ENCODE measurements around the gene FGFRL1.
"Not testable (repeated sequence)": the region's sequence is repeated elsewhere in the genome, so short reads cannot be mapped to it uniquely, and the experiment has no call there.

Gene FGFRL1

DNA sequence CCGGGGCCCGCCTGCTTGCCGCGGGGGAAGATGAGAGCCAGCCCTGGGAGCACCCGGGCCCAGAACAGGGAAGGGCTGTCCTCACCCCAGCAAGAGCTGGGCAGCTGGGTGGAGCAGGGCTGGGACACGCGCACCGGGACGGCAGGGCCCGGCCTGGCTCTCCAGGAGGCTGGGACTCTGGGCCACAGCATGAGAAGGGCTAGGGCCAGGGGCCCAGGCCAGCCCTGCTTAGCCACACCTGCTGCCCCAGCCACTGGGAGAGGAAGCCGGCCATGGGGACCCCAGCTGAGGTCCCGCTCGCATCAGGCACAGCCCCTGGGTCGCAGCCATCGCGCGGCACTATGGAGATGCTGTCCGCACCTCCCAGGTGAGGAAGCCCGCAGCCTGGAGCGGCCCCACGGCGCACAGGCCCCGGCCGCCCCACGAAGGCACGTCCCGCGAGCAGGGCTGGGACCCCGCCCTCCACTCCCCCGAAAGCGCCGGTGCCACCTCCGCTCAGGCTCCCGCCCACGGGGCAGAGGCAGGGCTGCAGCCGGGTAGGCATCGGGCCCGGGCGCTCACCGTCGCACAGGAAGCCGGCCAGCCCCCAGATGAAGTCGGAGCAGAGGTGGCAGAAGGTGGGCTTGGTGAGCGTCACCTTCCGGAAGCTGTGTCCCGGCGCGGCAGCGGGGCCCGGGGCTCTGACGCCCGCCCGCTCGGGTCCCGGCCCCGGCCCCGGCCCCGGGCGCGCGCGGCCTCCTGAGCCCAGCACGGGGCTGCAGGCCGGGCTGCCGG lies 38.6 kb upstream of the FGFRL1 start:
- peak in 1 of 2 donors; percentile 31 for DNase-seq (ENCODE audit: low read depth in 2 of 2, low spot score in 1 of 2)

DNA sequence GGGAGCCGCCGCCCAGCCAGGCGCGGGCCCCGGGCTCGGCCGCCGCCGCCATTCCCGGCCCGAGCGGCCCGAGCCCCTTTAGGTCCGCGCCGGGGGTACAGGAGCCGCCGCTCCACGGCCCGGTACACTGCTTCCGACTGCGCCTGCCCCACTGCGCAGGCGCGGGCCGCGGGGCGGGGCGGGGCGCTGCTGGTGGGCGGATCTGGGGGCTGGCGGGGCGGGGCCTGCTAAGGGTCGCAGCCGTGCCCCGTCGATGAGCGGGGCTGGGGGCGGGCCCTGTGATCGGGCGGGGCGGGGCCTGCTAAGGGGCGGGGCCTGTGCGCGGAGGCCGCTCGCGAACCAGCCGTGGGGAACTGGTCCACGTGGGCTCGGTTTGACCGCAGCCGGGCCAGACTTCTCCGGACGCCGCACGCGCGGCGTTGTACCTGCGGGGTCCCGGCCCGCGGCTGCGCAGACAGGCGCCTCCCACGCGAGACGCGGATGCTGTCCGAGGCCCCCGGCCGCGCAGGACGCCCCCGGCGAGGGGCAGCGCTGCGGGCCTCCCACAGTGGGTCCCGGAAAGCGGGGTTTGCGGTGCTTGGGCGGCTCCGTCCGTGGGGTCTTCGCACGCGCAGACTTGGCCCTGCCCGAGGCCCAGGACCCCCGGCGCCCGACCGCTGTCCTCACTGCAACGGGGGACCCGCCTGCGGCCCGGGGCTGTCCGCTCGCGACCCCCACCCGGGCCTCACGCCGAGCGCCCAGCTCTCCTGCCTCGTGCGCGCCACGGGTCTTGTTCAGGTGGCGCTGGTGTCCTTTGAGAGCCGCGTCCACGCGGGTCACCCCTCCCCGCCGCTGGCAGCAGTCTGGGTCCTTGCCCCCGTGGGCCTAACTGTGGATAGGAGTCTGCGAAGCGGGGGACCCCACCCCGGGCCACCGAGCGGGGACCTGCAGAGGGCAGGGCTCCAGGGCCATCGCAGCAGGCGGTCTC lies 37.7 kb upstream of the FGFRL1 start, which contains the start of gene DGKQ:
Gene DGKQ, minus strand, starts transcription at position 139 of the 967 bp plus-strand sequence. Its CDS starts 87 bp downstream, at position 52.
- DNase-seq (ENCODE audit: low read depth in 2 of 2, low spot score in 1 of 2): peak; percentile 76 to 86

DNA sequence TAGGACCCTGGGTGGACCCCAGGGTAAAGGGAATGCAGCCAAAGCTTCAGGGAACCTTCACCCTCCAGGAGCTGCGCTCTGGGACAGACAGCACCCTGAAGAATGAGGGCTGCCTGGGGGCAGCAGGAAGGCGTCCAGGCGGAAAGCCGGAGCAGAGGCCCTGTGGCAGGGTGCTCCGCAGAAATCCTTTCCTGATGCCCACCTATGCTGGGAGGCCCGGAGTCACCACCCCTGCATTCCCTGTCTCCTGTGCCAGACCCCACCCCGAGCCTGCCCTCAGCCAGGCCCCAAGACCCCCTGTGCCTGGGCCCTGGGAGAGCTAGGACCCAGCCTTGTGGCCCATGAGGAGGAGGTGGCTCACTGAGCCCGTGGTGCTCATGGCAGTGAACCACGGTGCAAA lies 36.8 kb upstream of the FGFRL1 start:
- DNase-seq (ENCODE audit: low read depth in 2 of 2, low spot score in 1 of 2): no peak

- not testable (repeated sequence) for DNase-seq (ENCODE audit: low read depth in 2 of 2, low spot score in 1 of 2)
Measured at GRCh38 chr4:976016-976415, 35.4 kb upstream of the FGFRL1 start.

DNA sequence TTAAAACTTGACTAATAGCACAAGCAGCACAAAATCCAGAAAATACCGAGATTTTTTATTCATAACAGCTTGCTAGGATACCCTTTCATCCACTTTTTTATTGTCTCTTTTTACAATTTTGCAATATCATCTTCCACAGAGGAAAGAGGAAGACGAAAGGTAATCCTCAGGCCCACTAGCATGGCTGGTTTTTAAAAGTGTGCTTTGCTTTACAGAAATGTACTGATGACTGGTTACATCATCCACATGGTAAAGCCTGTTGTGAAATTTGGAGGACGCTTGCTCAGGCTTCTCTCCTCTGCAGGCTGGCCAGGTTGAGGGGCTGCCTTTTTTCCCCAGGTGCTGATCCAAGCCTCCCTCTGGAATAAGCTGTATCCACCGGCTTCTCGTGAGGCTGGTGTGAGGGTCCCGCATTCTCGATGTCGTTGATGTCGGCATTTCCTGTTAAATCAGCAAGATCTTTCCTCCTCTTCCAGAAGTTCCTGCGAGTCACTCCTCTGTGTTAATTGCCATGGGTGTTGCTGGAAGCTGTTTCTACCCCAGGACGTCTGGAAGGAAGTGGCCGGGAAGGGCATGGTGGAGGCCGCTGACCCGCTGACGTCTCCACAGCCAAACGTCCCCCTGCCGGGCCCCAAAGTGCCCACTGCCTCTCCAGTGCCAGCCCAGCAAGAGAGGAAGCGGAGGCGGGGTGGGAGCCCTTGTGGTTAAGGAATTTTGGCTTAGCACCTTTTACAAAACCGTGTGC lies 32.3 kb upstream of the FGFRL1 start:
- DNase-seq (ENCODE audit: low read depth in 2 of 2, low spot score in 1 of 2): no peak

GRCh38 chr4:982291-982690 lies 29.1 kb upstream of the FGFRL1 start:
- DNase-seq (ENCODE audit: low read depth in 2 of 2, low spot score in 1 of 2): no peak

GRCh38 chr4:982814-983213 lies 28.6 kb upstream of the FGFRL1 start:
- DNase-seq (ENCODE audit: low read depth in 2 of 2, low spot score in 1 of 2): no peak

DNA sequence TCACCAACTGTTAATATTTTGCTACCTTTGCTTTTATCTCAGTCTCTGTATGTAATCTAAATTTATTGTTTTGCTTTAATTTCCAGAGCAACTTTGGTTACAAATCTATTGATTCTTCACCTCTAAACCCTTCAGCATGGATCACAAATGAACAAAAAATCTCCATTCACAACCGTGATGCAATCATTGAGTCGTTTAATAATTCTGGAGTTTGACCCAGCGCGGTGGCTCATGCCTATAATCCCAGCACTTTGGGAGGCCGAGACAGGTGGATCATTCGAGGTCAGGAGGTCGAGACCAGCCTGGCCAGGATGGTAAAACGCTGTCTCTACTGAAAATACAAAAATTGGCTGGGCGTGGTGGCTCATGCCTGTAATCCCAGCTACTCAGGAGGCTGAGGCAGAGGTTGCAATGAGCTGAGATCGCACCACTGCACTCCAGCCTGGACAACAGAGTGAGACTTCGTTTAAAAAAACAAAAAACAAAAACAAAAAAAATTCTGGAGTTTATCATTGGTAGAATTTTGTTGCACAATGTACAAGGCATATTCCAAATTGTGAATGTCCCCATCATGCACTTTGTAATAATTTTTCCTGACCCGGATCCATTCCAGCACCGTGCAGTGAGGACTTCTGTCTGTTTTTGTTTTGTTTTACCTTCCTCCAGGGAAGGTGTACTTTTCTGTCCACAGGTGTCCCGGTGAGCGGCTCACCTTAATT lies 26.9 kb upstream of the FGFRL1 start:
- no peak for DNase-seq (ENCODE audit: low read depth in 2 of 2, low spot score in 1 of 2)

- peak in 1 of 2 donors; percentile 45 for DNase-seq (ENCODE audit: low read depth in 2 of 2, low spot score in 1 of 2)
Measured at GRCh38 chr4:985123-985830, 26.1 kb upstream of the FGFRL1 start.

- no peak for DNase-seq (ENCODE audit: low read depth in 2 of 2, low spot score in 1 of 2)
Measured at GRCh38 chr4:986428-986878, 25.0 kb upstream of the FGFRL1 start.

DNA sequence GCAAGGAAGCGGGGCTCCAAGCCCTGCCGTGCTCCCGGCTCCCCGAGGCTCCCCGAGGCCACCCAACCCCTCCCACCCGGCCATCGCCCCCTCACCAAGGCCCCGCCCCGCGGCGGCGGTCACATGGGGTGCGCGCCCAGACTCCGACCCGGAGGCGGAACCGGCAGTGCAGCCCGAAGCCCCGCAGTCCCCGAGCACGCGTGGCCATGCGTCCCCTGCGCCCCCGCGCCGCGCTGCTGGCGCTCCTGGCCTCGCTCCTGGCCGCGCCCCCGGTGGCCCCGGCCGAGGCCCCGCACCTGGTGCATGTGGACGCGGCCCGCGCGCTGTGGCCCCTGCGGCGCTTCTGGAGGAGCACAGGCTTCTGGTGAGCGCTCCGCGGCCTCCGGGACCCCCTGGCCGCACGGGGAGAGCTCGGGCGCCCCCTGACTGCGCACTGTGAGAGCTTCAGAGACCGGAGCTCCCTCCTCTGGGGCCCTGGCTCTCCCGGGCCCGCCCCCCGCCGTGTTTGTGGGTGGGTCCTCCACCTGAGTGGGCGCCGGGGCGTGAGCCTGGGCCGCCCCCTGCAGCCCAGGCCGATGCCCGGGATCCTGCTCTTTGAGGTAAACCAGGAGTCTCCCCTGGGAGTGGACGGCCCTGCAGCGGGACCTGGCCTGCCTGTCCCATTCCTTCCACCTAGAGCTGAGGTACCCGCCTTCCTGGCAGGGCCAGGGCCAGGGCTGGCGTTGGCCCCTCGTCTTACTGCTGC lies 24.4 kb upstream of the FGFRL1 start, which contains the start of gene IDUA:
Gene IDUA, plus strand, starts transcription at position 166 of the 745 bp plus-strand sequence. Its CDS starts 41 bp downstream, at position 207.
- DNase-seq (ENCODE audit: low read depth in 2 of 2, low spot score in 1 of 2): peak in 1 of 2 donors; percentile 76

- DNase-seq (ENCODE audit: low read depth in 2 of 2, low spot score in 1 of 2): no peak
Measured at GRCh38 chr4:987624-988513, 23.6 kb upstream of the FGFRL1 start.

DNA sequence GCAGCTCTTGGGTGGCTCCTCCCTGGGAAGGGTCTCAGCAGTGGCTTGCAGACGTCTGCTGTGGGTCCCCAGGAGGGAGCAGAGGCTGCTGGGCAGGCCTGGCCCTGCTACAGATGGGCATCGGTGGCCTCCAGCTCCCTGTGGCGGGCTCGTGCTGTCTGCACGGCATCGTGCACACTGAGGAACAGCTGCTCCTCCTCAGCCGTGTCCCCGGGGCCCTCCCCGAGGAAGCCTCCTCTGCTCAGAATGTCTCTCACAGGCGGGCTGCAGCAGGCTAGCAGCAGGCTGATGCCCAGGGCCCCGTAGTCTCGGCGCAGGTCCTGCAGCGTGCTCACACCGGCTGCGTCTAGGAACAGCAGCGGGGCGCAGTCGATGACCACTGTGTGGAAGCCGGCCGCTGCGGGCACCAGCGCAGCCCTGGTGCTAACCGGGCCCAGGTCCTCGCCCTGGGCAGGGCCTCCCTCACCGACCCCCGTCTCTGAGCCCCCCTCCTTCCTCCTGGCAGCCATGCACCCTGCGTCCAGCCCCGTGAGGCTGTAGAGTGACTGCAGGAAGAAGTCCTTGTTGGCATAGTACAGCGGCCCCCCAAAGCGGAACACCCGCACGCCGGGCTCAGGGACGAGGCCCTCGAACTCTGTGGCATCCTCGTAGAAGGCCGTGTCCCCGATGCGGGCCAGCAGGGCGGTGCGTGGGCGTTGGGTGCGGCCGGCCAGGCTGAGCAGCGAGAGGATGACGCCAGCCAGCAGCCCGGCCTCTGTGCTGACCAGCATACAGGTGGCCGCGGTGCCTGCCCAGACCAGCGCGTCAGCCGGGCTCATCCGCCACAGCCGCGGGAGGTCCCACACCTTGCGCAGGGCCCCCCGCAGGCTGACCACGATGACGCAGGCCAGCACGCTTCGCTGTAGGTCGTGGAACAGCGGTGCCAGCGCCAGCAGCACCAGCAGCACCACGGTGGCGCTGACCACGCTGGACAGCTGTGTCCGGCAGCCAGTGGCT lies 22.4 kb upstream of the FGFRL1 start:
- DNase-seq (ENCODE audit: low read depth in 2 of 2, low spot score in 1 of 2): no peak

DNA sequence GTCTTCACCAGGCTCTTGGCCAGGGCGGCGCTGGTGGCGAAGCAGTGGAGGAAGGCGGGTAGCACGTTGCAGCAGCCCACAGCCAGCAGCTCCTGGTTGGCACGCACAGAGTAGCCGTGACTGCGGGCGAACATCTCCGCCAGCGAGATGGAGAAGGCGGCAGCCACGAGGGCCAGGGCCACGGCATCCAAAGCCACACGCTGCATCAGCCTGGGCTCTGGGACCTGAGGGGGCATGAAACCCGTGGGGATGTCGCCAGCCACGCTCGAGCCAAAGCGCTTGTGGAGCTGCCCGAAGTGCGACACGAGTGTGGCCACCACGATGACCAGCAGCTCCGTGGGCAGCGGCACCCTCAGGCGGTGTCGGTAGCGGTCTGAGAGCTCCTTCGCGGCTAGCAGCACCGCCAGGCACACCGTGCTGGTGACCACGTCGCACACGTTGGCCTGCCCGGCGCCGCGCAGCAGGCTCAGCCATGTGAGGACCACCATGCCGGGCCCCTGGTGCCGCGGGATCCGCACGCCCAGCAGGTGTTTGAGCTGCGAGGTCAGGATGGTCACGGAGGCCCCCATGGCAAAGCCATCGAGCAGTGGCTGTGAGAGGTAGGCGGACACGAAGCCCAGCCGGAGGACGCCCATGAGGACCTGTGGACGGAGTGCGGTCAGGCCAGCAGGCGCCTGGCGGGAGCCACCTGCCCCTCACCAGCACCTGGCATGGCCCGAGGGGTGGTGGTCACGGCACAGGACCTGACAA lies 21.5 kb upstream of the FGFRL1 start:
- no peak for DNase-seq (ENCODE audit: low read depth in 2 of 2, low spot score in 1 of 2)

DNA sequence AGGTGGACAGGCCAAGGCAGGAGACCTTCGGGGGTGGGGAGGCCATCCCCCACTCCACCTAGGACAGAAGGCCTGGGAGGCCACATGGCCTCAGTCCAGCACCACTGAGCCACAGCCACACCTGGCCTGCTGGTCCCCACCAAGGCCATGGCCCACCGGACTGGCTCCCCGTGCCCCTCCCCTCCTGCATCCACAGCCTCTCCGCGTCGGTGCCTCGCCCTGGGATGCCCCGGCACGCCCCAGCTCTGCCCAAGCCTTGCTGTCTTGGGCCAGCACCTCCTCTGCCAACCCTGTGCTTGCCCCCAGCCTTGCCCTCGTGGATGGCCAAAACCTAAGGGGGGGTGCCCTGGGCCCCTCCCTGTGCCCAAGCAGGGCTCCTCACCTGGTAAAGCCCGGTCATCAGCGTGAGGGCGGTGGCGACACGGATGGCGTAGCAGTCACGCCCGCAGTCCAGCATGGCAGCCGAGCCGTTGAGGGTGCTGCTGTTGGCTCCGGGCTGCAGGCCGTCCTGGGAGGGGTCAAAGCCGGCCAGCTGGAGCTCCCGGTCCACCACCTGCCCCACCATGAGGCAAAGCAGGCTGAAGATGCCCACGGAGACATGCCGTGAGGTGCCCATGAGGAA lies 20.6 kb upstream of the FGFRL1 start:
- no peak for DNase-seq (ENCODE audit: low read depth in 2 of 2, low spot score in 1 of 2)

All from stimulated activated CD8-positive, alpha-beta memory T cell treated with anti-CD3 and anti-CD28 coated beads, Interleukin-4, amount 100 ng/mL, for 1 hour (primary cell).